ENCODE measurements around the gene AFF3. TPM values are rescaled to one million over a fixed set of nuclear protein-coding genes. Genes with fewer than 3 reads are reported as not detected.

The AFF3 gene
- total and polyA plus RNA-seq, 2 of the 13 experiments (the other 11 are each of a cell fraction or from before 2014, with no cell fraction given), result not detected

DNA sequence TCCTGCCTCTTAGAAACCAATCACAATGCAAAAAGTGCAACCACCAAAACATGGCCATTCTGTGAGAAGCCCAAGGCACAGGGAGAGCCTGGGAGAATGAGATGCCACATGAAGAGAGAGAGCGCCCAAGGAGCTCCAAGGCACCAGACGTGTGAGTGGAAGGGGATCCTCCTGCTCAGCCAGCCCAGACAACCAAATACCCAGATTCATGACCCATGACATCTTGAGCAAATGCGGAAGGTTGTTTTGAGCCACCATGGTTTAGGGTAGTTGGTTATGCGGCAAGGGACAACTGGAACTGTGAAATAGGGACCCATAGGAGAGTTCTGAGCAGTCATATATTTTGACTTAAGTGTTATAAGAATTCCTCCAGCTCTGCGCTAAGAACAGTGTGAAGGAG is 7.0 kb downstream of the AFF3 start:
- Histone ChIP-seq H3K4me1 (ENCODE audit: insufficient read depth, low read length) (no peaks in the 10 kb centered on the region), H3K27me3 (ENCODE audit: control insufficient read depth in 1 of 2, insufficient read depth in 2 of 2, low read length in 2 of 2) (no peaks in the 10 kb centered on the region), H4K20me1 (ENCODE audit: insufficient read depth, low read length) (no peaks in the 10 kb centered on the region), H2AFZ (ENCODE audit: low read length) (no peak overlapping the region), H3K27ac (ENCODE audit: extremely low read length, insufficient read depth, low read length) (no peak overlapping the region), H3K36me3 (replicated peaks in 1 of 2; ENCODE audit: control insufficient read depth in 1 of 2, insufficient read depth in 2 of 2, low read length in 2 of 2) (no peaks in the 10 kb centered on the region), H3K9me3 (ENCODE audit: low read length) (no peaks in the 10 kb centered on the region), H3K79me2 (ENCODE audit: insufficient read depth, low read length) (no peaks in the 10 kb centered on the region), H3K9ac (ENCODE audit: insufficient read depth, low read depth, low read length) (no peak overlapping the region), H3K4me2 (ENCODE audit: low read depth, low read length) (no peak overlapping the region), H3K4me3 (replicated peaks in 1 of 3; ENCODE audit: insufficient read depth in 1 of 3, low read depth in 2 of 3, low read length in 3 of 3) (no peak overlapping the region)
- BruUV-seq (replicated peaks), result no TSS peak
- intact Hi-C loops (cut with micrococcal nuclease; ENCODE audit: unreplicated experiment) (no loop called here), in situ Hi-C loops (cut with HindIII; ENCODE audit: extremely low pct_ligation_motif_present, low pct_unique_long_range_greater_than_20kb) (no loop called here)
- no peak for DNase-seq (ENCODE audit: low spot score)
- ChIA-PET POLR2A (no interaction called here), CTCF (ENCODE audit: low intra/inter-chr PET ratio, low total read pairs) (no interaction called here)
- 50% methylated on average over 5 of the region's 5 CpGs for WGBS (ENCODE audit: low lambda C conversion rate)
- ATAC-seq, result no peak
- FAIRE-seq, result no peak
- no peak for TF ChIP-seq ZNF326 (CRISPR knock-in tag; IDR thresholded peaks at IDR 0.05; ENCODE audit: borderline replicate concordance)
- TF ChIP-seq ZNF607 (CRISPR knock-in tag; IDR thresholded peaks at IDR 0.05; ENCODE audit: borderline replicate concordance), result no peak
- no peak for TF ChIP-seq MED8 (CRISPR knock-in tag; IDR thresholded peaks at IDR 0.05; ENCODE audit: insufficient replicate concordance)
- TF ChIP-seq RXRA (CRISPR knock-in tag; IDR thresholded peaks at IDR 0.05), result no peak
- TF ChIP-seq, protein P1, sequence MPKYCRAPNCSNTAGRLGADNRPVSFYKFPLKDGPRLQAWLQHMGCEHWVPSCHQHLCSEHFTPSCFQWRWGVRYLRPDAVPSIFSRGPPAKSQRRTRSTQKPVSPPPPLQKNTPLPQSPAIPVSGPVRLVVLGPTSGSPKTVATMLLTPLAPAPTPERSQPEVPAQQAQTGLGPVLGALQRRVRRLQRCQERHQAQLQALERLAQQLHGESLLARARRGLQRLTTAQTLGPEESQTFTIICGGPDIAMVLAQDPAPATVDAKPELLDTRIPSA (CRISPR knock-in tag; IDR thresholded peaks at IDR 0.05; ENCODE audit: borderline replicate concordance), result no peak
- TF ChIP-seq ZNF34 (CRISPR knock-in tag; IDR thresholded peaks at IDR 0.05; ENCODE audit: borderline replicate concordance), result no peak

DNA sequence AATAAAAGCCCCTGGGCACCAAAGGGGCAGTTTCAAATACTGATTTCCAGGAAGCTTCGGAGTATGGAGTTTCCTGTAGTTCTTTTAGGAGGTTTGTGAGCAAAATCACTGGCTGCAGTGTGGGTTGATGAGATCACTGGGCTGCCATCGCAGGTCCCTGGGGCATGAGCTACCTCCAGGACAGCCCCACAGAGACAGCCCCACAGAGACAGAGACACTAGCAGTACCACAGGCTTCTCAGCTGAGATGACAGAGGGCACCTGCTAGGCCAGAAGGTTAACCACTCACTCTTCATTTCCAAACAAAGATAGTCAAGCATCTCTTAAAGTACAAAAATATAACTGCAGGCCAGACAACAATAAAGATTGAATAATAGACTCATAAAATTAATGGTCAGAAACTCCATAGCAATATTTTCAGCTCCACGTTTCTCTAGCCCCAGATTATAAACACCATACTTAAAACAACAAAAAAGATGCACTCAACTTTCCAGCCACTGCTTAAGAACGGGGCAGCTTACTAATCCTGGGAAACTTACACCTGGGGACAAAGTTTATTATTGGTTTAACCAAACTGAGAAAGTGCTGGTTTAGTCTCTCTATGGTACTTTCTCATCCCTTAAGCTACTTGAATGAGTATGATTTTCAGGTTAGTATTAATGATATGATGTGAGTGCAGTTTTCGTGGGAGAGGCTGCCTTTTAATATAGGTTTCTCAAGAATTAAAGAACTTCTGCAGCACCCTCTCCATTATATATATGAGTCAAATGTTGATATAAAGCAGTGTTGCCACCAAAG is 11.6 kb downstream of the AFF3 start:
- no peaks in the 10 kb centered on the region for H3K4me1 ChIP-seq (ENCODE audit: insufficient read depth, low read length)
- H3K36me3 ChIP-seq (replicated peaks in 1 of 2; ENCODE audit: control insufficient read depth in 1 of 2, insufficient read depth in 2 of 2, low read length in 2 of 2), result no peaks in the 10 kb centered on the region
- WGBS (ENCODE audit: low lambda C conversion rate), result 1% methylated on average over 5 of the region's 5 CpGs
- H3K79me2 ChIP-seq (ENCODE audit: insufficient read depth, low read length), result no peaks in the 10 kb centered on the region
- H3K9me3 ChIP-seq (ENCODE audit: low read length), result no peaks in the 10 kb centered on the region
- H4K20me1 ChIP-seq (ENCODE audit: insufficient read depth, low read length), result no peaks in the 10 kb centered on the region
- DNase-seq (ENCODE audit: low spot score) (no peak), ATAC-seq (no peak), FAIRE-seq (no peak)
- intact Hi-C loops (cut with micrococcal nuclease; ENCODE audit: unreplicated experiment) (no loop called here), in situ Hi-C loops (cut with HindIII; ENCODE audit: extremely low pct_ligation_motif_present, low pct_unique_long_range_greater_than_20kb) (no loop called here)
- BruUV-seq (replicated peaks), result no TSS peak
- no peak overlapping the region for H3K27ac ChIP-seq (ENCODE audit: extremely low read length, insufficient read depth, low read length)
- H3K9ac ChIP-seq (ENCODE audit: insufficient read depth, low read depth, low read length), result no peak overlapping the region
- H3K27me3 ChIP-seq (ENCODE audit: control insufficient read depth in 1 of 2, insufficient read depth in 2 of 2, low read length in 2 of 2), result peaks cover 0 to 4% of the 10 kb centered on the region in 2 experiments; a peak in 2 of 5 replicates
- H2AFZ ChIP-seq (ENCODE audit: low read length), result no peak overlapping the region
- TF ChIP-seq ZNF746 (CRISPR knock-in tag; IDR thresholded peaks at IDR 0.05) (no peak), ZNF607 (CRISPR knock-in tag; IDR thresholded peaks at IDR 0.05; ENCODE audit: borderline replicate concordance) (no peak)
- TF ChIP-seq, protein P2, sequence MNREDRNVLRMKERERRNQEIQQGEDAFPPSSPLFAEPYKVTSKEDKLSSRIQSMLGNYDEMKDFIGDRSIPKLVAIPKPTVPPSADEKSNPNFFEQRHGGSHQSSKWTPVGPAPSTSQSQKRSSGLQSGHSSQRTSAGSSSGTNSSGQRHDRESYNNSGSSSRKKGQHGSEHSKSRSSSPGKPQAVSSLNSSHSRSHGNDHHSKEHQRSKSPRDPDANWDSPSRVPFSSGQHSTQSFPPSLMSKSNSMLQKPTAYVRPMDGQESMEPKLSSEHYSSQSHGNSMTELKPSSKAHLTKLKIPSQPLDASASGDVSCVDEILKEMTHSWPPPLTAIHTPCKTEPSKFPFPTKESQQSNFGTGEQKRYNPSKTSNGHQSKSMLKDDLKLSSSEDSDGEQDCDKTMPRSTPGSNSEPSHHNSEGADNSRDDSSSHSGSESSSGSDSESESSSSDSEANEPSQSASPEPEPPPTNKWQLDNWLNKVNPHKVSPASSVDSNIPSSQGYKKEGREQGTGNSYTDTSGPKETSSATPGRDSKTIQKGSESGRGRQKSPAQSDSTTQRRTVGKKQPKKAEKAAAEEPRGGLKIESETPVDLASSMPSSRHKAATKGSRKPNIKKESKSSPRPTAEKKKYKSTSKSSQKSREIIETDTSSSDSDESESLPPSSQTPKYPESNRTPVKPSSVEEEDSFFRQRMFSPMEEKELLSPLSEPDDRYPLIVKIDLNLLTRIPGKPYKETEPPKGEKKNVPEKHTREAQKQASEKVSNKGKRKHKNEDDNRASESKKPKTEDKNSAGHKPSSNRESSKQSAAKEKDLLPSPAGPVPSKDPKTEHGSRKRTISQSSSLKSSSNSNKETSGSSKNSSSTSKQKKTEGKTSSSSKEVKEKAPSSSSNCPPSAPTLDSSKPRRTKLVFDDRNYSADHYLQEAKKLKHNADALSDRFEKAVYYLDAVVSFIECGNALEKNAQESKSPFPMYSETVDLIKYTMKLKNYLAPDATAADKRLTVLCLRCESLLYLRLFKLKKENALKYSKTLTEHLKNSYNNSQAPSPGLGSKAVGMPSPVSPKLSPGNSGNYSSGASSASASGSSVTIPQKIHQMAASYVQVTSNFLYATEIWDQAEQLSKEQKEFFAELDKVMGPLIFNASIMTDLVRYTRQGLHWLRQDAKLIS (CRISPR knock-in tag; IDR thresholded peaks at IDR 0.05), result no peak
- ChIA-PET CTCF (ENCODE audit: low intra/inter-chr PET ratio, low total read pairs) (no interaction called here), POLR2A (no interaction called here)
- H3K4me2 ChIP-seq (ENCODE audit: low read depth, low read length), result no peak overlapping the region
- H3K4me3 ChIP-seq (replicated peaks in 1 of 3; ENCODE audit: insufficient read depth in 1 of 3, low read depth in 2 of 3, low read length in 3 of 3), result no peak overlapping the region

All from HepG2 (cell line).